Measurements from ENCODE around the gene KRT73.

KRT73 gene

DNA sequence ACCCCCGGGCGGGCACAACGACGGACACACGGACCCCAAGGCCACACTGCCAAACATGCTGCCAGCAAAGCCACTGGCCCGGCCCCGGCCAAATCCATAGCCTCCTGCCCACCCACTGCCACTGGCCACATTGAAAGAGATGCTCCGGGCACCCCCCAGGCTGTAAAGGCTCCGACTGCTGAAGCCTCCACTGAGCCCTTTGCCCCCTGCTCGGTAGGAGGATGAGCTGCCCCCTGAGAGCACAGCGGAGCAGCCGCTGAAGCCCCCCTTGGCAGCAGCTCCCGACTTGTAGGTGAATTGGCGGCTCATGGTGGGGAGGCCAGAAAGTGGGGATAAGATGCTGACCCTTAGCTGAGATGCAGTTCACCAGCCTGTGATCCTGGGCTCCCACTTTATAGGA is at the start of gene KRT73:
KRT73 (minus strand) TSS at position 344 of the 400 bp plus-strand sequence; CDS start at position 309, 35 bp downstream.
- DNase-seq (ENCODE audit: low read depth in 3 of 3, low spot score in 1 of 3) = no peak

DNA sequence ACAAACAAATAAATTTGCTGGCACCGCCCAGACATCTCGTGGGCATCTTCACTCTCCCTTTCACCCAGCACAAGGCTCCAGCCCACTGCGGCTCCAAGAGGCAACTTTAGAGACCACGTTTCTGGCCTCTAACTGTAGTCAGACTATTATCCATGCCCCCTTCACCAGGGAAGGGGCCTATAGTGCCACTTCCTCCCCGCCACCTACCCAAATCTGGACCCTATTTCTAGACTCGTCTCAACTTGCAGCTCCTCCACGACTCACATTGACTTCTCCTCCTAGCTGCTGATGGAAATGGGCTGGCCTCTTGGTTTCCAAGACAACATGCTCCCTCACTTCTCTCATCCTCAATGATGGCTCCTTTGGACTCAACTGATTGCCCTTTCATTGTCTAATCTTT is 49.6 kb upstream of the KRT73 start:
- DNase-seq (ENCODE audit: low read depth in 3 of 3, low spot score in 1 of 3) = no peak

DNA sequence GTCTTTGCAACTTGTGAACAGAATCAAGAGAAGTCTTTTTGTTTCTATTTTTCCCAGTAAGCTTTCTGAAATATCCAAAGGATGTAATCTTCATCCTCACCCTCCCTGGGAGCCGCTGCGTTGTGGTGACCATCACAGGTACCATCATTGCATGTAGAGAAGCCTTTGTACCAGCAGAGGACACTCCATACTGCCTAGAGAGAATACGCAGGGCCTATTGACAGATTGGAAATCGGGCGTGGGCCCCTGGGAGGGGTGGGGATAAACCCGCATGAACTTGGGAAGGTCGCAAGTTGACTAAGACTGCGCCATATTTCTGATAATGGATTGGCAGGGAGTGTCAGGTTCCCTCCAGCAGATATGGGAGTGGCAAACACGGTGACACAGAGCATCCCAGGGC is 49.1 kb upstream of the KRT73 start:
- DNase-seq (ENCODE audit: low read depth in 3 of 3, low spot score in 1 of 3) = no peak

DNA sequence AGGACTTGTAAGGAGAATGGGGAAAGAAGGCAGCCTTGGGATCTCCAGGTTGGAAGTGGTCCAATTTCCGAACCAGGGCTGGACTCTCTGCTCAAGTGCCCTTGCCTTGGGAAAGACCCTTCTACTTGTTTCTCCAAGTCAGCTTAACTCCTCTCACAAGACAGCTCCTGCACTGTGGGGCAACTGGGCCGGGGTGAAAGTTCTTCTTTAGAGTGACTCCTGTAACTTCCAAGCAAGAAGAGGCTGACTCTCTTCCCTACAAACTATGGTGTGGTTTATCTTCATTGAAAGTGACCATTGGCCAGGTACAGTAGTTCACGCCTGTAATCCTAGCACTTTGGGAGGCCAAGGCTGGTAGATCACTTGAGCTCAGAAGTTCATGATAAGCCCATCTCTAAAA is 48.1 kb upstream of the KRT73 start:
- no peak for DNase-seq (ENCODE audit: low read depth in 3 of 3, low spot score in 1 of 3)

DNA sequence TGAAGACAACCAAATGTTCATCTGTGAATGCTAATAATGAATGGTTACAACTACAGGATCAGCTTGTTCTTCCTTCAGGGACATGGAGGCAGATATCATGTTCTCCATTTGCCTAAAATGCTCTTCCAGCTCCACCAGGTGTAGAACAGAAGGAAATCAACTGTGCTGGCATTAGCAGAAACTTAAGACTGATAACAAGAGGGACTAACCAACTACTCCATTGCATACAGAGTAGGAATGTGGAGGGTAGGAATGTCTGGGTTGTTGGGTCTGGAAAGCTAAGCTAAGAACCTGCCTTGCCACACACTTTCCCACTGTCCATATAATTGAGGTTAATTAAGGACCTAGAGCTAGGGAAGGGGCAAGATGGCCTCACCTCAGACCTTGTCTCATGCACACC is 45.1 kb upstream of the KRT73 start:
- no peak for DNase-seq (ENCODE audit: low read depth in 3 of 3, low spot score in 1 of 3)

DNA sequence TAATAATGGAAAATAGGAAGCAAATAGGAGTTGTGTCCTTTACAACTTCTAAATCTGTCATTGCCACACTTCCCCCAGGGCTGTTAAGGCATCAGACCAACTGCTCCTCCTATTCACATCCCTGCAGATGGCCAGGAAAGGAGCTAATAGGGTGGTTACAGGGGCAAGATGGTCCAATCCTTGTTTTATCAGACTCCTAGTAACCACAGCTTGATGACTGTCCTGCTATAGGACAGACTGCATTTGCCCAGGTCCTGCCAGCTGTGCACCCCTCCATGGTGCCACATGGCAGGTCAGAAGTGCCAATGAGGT is 44.5 kb upstream of the KRT73 start:
- DNase-seq (ENCODE audit: low read depth in 3 of 3, low spot score in 1 of 3) = no peak

DNA sequence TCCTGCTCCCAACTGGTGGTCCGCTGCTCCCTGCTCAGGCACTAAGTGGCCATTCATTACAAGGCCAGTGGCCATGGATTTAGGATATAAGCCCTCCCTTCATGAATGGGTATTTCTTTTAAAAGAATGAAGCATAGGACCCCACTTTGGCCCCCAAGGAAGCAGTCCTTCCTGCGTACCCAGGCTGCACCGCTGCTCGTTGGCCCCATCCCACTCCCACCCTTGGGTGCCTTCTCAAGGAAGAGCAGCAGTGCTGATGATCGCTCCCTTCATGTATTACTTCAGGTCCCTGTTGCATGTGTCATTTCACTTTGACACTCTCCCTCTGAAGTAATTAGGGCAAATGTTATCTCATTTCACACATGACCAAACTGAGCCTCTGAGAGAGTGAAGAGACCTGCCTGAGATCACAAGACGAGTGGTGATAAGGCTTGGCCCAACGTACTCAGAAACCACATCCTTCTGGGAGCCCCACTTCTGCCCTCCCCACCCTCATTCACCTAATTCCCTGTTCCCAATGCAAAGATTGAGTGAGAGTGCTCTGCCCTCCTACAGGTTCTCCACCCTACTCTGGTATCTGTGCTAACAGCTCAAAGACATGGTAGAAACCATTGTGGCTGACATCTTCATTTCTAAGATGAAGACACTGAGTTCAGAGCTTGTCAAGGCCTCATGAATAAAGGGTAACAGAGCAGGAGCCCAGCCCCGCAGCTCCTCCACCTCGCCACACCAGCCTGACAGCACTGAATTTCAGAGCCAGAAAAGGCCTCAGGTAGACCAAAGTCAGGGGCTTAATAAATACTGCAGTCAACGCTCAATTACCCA is 43.9 kb upstream of the KRT73 start:
- no peak for DNase-seq (ENCODE audit: low read depth in 3 of 3, low spot score in 1 of 3)

DNA sequence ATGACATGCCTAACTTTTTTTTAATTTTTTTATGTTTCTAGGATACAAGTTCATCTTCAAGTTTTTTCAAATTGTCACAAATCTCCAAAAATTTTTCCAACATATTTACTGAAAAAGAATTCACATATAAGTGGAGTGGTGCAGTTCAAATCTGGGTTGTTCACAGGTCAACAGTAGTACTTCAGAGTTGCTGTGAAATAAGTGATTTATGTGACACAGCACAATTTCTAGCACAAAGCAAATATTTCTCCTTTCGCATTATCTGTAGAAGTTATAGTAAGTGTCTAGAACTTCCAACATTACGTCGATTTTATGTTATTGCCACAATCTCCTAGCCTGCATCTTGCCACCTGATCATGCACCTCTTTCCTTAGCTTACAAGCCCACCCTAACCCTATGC is 43.3 kb upstream of the KRT73 start:
- DNase-seq (ENCODE audit: low read depth in 3 of 3, low spot score in 1 of 3) = no peak

DNA sequence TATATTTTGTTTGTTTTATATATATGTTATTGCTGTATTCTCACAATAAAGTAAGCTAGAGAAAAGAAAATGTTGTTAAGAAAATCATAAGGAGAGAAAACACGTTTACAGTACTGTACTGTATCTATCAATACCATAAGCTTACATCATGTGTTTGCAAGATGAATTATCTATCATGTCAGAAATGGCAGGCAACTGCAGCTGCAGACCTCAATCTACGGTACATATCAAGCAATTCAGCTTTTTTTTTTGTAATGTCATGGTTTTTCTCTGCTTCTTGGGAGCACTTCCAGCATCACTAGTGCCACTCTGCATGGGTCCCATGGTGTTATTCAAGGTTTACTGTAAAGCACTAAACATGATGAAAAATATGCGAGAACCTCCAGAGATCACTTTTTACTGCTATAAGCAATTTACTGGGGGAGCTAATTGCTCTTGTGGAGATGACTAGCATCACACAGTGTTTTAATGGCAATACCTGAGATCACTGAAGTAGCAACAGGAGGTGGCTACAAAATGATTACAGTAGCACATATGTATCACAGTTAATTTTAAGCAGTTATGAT is 42.7 kb upstream of the KRT73 start:
- DNase-seq (ENCODE audit: low read depth in 3 of 3, low spot score in 1 of 3) = no peak

DNA sequence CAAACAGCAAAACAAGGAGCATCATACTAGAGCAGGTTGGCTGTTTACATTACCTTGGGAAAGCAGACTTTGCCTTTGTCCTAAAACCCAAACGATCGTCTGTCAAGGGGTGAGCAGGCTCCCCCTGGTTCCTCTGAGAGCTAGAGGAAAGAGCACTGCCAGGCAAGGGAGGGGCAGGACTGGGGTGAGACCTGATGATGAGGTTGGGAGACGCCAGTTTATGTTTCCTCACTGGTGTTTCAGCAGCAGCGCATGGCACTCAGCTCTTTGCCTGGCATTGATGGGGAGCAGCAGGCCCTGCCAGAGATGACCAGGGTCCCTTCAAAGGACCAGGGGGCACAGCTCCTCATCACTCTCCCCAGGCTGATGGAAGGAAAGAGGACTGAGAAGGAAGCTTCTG is 41.6 kb upstream of the KRT73 start:
- DNase-seq (ENCODE audit: low read depth in 3 of 3, low spot score in 1 of 3) = no peak

DNA sequence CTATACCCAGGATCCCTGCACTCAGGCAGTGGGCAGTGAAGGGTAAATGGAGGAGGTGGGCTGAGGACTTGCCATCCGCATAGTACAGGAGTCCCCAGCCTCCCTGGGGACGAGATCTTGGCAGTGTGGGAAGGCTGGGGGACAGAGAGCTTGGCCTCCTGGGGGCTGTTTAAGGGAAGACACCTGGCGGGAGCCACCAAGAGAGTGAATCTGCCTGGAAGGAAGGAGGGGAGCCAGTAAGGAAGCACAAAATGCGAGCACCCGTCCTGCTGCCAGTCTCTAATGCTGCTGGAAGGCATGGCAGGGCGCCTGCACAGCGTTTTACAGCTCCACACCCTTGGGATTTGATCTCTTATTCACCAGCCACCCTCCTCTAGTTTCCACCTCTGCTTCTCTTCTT is 41.0 kb upstream of the KRT73 start:
- no peak for DNase-seq (ENCODE audit: low read depth in 3 of 3, low spot score in 1 of 3)

DNA sequence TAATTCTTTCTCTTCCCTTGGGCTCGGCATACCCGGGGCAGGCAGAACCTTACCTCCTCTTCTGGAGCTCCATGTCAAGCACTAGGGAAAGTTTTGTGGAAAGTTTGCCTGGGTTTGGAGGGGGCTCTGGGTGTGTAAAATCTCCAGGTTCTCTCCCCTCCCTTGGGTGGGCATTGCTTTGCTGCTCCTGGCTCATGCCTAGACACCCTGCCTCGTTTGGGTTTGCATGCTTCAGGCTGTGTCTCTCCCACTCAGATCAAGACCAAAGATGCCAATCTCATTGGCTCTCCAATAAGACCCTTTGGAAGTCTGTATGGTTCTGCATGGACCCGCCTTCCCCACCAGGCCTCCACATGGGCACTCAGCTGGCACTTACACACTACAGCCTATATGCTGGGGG is 39.8 kb upstream of the KRT73 start:
- no peak for DNase-seq (ENCODE audit: low read depth in 3 of 3, low spot score in 1 of 3)

DNA sequence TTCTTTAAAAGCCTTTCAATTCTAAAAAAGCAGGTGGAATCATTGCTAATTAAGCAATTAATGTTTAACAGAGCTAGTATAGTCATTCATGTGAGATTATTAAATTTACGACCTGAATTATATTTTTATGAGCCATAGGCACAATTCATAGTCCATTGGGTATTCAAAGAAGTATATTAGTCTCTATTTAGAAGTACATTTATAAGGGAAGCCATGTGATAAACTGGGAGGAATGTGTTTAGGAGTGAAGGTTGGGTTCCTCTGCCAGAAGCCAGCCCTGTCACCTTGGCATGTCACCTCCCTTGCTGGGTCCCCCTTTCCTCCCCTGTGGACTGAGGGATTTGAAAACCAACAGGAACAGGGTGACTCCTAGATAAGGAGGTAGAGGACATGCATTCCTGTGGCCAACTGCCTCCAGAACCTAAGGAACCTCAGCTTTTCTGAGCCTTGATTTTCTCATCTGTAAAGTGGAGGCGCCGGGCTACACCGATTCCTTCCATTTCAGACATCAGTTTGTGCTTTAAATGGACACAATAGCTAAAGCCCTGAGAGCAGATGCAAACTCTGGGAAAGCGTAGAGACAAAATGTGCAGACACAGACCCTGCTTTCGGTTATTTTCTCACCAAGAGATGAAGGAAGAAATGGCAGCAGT is 39.0 kb upstream of the KRT73 start:
- DNase-seq (ENCODE audit: low read depth in 3 of 3, low spot score in 1 of 3) = no peak

DNA sequence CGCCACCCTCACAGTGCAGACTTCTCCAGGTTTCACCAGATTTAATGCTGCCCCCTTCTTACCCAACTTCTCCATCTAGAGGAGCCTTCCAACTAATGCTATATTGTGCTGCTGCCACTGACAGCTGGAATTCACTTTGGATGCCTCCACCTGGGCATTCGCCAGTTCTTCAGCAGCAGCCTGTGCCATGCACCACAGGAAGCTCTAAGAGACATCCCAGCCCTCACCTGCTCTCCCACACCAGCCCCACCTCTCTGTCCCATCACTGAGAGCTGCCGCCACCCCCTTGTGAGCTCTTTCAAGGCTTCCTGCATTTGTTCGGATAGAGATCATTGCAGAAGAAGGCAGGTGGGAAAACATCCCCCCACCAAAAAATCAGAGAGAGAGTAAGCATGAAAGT is 38.3 kb upstream of the KRT73 start:
- DNase-seq (ENCODE audit: low read depth in 3 of 3, low spot score in 1 of 3) = no peak

DNA sequence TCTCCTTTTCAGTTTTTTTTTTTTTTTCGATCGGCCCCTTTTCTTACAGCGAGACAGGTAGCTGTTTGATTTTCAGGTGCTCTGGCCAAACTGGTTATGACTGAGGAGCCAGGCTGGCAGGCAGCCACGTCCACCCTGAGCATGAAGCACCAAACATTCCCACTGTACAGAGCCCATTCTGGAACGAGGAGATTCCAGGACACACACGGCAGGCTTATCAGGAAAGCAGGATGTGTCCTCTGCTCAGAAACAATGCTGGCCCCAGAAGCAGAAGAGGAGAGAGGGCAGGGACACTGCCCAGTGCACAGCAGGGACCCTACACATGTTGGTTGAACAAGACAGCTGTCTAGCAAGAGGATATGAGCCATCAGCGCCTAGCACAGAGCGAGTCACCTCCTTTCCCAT is 37.4 kb upstream of the KRT73 start:
- no peak for DNase-seq (ENCODE audit: low read depth in 3 of 3, low spot score in 1 of 3)

DNA sequence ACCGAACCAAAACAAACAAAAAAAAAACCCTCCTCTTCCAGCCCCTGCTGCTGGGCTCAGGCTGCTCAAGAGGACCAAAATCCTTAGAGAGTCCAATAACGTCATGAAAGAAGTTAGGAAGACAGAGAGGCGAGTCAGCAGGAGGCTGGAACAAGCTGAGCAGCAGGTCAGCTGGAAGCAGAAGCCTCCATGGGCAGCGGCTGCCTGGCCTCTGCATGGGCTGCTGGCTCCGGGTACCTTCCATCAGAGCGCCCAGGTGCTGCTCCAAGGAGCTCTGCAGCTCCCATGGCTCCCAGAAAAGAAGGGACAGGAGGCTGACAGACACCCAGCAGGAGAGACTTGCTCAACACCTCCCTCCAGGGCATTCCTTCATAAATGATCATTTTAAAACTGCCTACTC is 36.9 kb upstream of the KRT73 start:
- no peak for DNase-seq (ENCODE audit: low read depth in 3 of 3, low spot score in 1 of 3)

DNA sequence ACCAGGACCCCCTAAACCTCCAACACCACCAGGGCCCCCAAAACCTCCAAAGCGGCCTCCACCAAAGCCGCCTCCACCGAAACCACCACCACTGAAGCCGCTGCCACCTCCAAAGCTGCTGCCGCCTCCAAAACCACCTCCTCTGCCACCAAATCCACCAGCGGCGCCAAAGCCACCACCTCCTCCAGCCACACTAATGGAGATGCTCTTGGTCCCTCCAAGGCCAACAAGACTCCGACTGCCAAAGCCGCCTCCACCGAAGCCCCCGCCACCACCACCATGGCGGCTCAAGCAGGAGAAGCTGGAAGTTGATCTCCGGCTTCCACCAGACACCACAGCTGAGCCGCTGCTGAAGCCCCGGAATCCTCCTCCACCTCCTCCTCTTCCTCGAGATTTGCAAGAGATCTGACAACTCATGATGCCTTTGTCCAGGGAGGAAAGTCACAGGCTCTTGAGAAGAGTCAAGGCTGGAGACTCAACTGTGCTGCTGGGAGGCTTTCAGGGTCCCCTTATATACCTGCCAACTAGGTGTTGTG is 33.4 kb upstream of the KRT73 start, which contains the start of gene KRT2:
KRT2 (minus strand) TSS at position 486 of the 536 bp plus-strand sequence; CDS start at position 417, 69 bp downstream.
- DNase-seq (ENCODE audit: low read depth in 3 of 3, low spot score in 1 of 3) = no peak

DNA sequence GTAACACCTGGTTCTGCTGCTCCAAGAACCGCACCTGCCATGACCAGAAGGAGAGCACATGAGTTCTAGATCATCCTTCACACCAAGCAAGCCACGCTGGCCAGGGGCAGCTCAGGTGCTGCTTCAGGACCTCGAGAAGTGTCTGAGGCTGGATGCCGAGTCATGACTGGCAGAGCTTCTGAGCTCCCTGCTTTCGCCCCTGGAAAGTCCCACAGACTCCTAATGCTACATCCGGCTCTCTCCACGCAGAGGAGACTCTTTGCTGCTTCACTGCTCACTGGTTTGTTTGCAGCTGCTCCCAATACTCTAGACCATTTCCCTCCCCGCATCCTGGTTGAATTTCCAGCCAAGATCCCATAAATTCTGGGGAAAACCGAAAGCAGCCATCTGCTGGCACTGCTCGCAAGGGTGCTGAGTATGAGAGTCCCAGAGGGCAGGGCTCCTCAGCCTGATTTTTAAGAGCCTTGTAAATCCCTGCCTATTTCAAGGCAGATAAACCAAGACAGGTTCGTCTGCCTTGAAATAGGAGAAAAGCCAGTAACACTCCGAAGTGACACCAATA is 32.2 kb upstream of the KRT73 start:
- no peak for DNase-seq (ENCODE audit: low read depth in 3 of 3, low spot score in 1 of 3)

DNA sequence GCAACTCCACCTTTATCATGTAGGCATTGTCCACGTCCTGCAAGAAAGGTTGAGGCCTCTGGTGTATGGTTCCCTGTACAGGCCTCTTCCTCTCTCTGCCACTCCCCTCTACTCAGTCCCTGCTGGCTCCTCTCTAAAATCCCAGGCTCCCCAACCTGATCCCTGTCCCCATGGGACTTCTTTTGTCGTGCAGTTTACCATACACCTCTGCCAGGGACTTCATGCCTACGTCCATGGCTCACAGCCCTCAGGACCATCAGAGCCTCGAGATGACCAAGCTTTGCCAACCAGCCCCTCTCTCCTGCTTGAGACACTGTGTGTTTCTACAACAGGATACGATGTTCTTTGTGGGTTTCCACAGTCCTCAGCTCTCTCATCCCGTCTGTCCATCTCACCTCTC is 30.7 kb upstream of the KRT73 start:
- DNase-seq (ENCODE audit: low read depth in 3 of 3, low spot score in 1 of 3) = no peak

DNA sequence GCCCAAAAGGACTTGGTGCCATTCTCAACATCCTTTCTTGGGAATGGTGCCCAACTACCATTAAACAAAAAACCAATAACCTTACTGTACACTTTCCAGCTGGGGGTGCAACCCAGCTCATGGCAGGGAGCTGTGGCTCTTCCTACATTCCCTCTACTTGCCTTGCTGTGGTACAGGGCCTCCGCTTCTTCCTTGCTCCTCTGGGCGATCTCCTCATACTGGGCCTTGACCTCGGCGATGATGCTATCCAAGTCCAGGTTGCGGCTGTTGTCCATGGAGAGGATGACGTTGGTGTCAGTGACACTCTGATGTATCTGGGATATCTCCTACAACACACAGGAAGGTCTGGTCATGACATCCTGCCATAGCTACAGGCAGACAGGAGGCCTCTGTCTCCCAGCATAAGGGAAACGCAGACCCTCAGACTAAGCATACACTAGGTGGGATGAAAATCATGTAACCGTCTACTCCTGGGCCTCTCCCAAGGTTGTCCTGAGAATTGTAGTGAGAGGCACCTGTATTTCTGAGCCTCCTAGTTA is 29.7 kb upstream of the KRT73 start:
- no peak for DNase-seq (ENCODE audit: low read depth in 3 of 3, low spot score in 1 of 3)

DNA sequence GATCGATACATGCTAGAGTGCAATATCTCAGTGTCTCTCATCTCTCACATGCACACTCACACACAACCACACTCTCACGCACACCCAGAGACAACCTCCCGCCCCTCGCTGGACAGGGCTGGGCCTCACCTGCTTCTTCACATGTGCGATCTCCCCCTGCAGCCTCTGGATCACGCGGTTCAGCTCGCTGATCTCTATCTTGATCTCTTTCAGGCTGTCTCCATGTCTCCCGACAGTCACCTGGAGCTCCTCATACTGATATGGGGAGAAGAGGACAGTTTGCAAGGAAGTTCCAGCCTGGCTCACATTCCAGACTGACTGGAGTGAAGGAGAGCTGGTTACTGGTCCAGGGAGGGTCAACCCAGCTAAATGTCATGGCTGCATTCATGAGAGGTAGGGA is 29.2 kb upstream of the KRT73 start:
- no peak for DNase-seq (ENCODE audit: low read depth in 3 of 3, low spot score in 1 of 3)

DNA sequence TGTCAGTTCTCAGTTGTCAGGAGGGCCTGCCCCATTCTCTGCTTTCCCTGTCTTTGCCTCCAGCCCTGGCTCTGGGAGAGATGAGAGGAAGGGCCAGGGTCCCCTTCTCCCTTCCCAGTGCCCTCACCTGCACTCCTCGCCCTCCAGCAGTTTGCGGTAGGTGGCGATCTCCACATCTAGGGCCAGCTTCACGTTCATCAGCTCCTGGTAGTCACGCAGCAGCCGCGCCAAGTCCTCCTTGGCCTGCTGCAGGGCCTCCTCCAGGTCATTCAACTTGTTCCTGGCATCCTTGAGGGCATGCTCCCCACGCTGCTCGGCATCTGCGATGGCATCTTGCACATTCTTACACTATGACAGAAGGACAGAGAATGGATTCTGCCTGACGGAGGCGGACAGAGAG is 28.3 kb upstream of the KRT73 start:
- no peak for DNase-seq (ENCODE audit: low read depth in 3 of 3, low spot score in 1 of 3)
